ENCODE measurements around the gene FECH.
"Not testable (repeated sequence)": the region's sequence is repeated elsewhere in the genome, so short reads cannot be mapped to it uniquely, and the experiment has no call there.

Gene FECH

GRCh38 chr18:57527556-57528229 is 58.8 kb downstream of the FECH start:
- no peak for FAIRE-seq

- no peak for FAIRE-seq
These were observed 63.1 kb downstream of the FECH start for GRCh38 chr18:57523171-57523956.

- FAIRE-seq: not testable (repeated sequence)
These were observed 64.2 kb downstream of the FECH start for GRCh38 chr18:57522348-57522747.

GRCh38 chr18:57519668-57520424 is 66.7 kb downstream of the FECH start:
- FAIRE-seq: no peak

GRCh38 chr18:57518533-57518932 is 68.0 kb downstream of the FECH start:
- no peak for FAIRE-seq

GRCh38 chr18:57516056-57516455 is 70.4 kb downstream of the FECH start:
- no peak for FAIRE-seq

- FAIRE-seq: no peak
These were observed 81.3 kb downstream of the FECH start for GRCh38 chr18:57505231-57505630.

GRCh38 chr18:57502624-57503023 is 83.9 kb downstream of the FECH start:
- no peak for FAIRE-seq

- no peak for FAIRE-seq
These were observed 87.7 kb downstream of the FECH start for GRCh38 chr18:57498682-57499256.
